Measurements from ENCODE around the gene HAGHL.

Gene HAGHL

DNA sequence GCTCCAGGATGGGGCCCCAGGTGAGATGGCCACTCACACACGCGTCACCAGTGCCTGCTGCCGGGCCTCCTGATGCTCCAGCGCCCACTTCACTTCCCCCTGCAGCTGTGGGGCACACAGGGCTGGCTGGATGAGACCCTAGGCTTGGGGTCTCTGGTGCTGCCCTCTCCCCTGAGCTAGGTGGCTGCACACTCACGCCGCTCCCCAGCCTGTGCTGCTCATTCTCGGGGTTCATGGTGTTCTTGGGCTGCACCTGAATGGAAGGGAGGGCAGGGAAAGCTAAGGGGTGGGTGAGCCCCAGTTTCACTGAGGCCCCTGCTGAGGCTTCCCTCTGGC is 1.9 kb upstream of the HAGHL start:
- Histone ChIP-seq H3F3A (ENCODE audit: insufficient read depth, low read length) (peaks cover 4% of the 10 kb centered on the region; the same call in 1 of the 2 replicates), H3K4me3 (ENCODE audit: low read depth, low read length, poor library complexity, severe bottlenecking) (no peak overlapping the region), H3K36me3 (ENCODE audit: insufficient read depth, low read length) (peaks cover 10% of the 10 kb centered on the region), H3K27ac (ENCODE audit: low read depth, low read length, poor library complexity, severe bottlenecking) (no peak overlapping the region), H2AFZ (ENCODE audit: low read length) (no peak overlapping the region), H3K9me3 (ENCODE audit: low read length) (no peaks in the 10 kb centered on the region), H4K20me1 (ENCODE audit: insufficient read depth, low read length) (no peaks in the 10 kb centered on the region), H3K4me2 (ENCODE audit: low read length) (no peak overlapping the region), H3K4me1 (ENCODE audit: insufficient read depth, low read length, severe bottlenecking) (peaks cover 43% of the 10 kb centered on the region), H3K27me3 (ENCODE audit: insufficient read depth, low read length) (no peaks in the 10 kb centered on the region), H3K79me2 (ENCODE audit: insufficient read depth, low read length) (no peaks in the 10 kb centered on the region), H3K9ac (ENCODE audit: low read length) (no peak overlapping the region), H3K9me2 (ENCODE audit: low read depth, low read length) (no peaks in the 10 kb centered on the region)
- TF ChIP-seq EZH2 (IDR thresholded peaks at IDR 0.05; ENCODE audit: borderline replicate concordance, low read length), result no peak
- TF ChIP-seq, protein P1, sequence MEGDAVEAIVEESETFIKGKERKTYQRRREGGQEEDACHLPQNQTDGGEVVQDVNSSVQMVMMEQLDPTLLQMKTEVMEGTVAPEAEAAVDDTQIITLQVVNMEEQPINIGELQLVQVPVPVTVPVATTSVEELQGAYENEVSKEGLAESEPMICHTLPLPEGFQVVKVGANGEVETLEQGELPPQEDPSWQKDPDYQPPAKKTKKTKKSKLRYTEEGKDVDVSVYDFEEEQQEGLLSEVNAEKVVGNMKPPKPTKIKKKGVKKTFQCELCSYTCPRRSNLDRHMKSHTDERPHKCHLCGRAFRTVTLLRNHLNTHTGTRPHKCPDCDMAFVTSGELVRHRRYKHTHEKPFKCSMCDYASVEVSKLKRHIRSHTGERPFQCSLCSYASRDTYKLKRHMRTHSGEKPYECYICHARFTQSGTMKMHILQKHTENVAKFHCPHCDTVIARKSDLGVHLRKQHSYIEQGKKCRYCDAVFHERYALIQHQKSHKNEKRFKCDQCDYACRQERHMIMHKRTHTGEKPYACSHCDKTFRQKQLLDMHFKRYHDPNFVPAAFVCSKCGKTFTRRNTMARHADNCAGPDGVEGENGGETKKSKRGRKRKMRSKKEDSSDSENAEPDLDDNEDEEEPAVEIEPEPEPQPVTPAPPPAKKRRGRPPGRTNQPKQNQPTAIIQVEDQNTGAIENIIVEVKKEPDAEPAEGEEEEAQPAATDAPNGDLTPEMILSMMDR (IDR thresholded peaks at IDR 0.05; ENCODE audit: low read length), result no peak

GRCh38 chr16:725463-726187 is 1.3 kb upstream of the HAGHL start:
- no peak overlapping the region for H2AFZ ChIP-seq (ENCODE audit: low read length)
- no peaks in the 10 kb centered on the region for H3K9me2 ChIP-seq (ENCODE audit: low read depth, low read length)
- H3K27ac ChIP-seq (ENCODE audit: low read depth, low read length, poor library complexity, severe bottlenecking), result no peak overlapping the region
- peak overlapping the region; percentile 61; the same call in 1 of the 2 replicates for H3K4me2 ChIP-seq (ENCODE audit: low read length)
- H3F3A ChIP-seq (ENCODE audit: insufficient read depth, low read length), result peaks cover 4% of the 10 kb centered on the region; the same call in 1 of the 2 replicates
- H3K9me3 ChIP-seq (ENCODE audit: low read length), result no peaks in the 10 kb centered on the region
- H3K36me3 ChIP-seq (ENCODE audit: insufficient read depth, low read length), result peaks cover 16% of the 10 kb centered on the region
- TF ChIP-seq, protein P1 (IDR thresholded peaks at IDR 0.05; ENCODE audit: low read length), result no peak
- TF ChIP-seq EZH2 (IDR thresholded peaks at IDR 0.05; ENCODE audit: borderline replicate concordance, low read length), result no peak
- no peaks in the 10 kb centered on the region for H3K27me3 ChIP-seq (ENCODE audit: insufficient read depth, low read length)
- no peaks in the 10 kb centered on the region for H3K79me2 ChIP-seq (ENCODE audit: insufficient read depth, low read length)
- peaks cover 38% of the 10 kb centered on the region for H3K4me1 ChIP-seq (ENCODE audit: insufficient read depth, low read length, severe bottlenecking)
- no peak overlapping the region for H3K4me3 ChIP-seq (ENCODE audit: low read depth, low read length, poor library complexity, severe bottlenecking)
- no peaks in the 10 kb centered on the region for H4K20me1 ChIP-seq (ENCODE audit: insufficient read depth, low read length)
- no peak overlapping the region; the same call in 1 of the 2 replicates for H3K9ac ChIP-seq (ENCODE audit: low read length)

DNA sequence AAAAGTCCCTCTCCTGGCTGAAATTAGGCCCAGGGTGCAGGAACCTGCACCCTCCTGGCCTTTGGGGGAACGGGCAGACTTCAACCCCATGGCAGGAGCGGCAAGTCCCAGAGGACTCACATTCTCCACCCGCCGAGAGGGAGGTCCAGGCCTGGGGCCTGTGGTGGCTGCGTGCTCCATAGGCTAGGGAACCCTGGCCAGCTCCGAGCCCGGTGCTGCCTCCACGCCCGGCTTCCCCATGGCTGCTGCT is 793 bp upstream of the HAGHL start:
- Histone ChIP-seq H4K20me1 (ENCODE audit: insufficient read depth, low read length) (no peaks in the 10 kb centered on the region), H3K27ac (ENCODE audit: low read depth, low read length, poor library complexity, severe bottlenecking) (no peak overlapping the region), H3K4me3 (ENCODE audit: low read depth, low read length, poor library complexity, severe bottlenecking) (peak overlapping the region; percentile 53), H3K4me2 (ENCODE audit: low read length) (peak overlapping the region; percentile 61), H3K27me3 (ENCODE audit: insufficient read depth, low read length) (no peaks in the 10 kb centered on the region), H3K36me3 (ENCODE audit: insufficient read depth, low read length) (peaks cover 20% of the 10 kb centered on the region), H3K4me1 (ENCODE audit: insufficient read depth, low read length, severe bottlenecking) (peaks cover 38% of the 10 kb centered on the region), H2AFZ (ENCODE audit: low read length) (no peak overlapping the region), H3K9me2 (ENCODE audit: low read depth, low read length) (no peaks in the 10 kb centered on the region), H3K9me3 (ENCODE audit: low read length) (no peaks in the 10 kb centered on the region), H3K79me2 (ENCODE audit: insufficient read depth, low read length) (no peaks in the 10 kb centered on the region), H3K9ac (ENCODE audit: low read length) (no peak overlapping the region; the same call in 1 of the 2 replicates), H3F3A (ENCODE audit: insufficient read depth, low read length) (peaks cover 4% of the 10 kb centered on the region; the same call in 1 of the 2 replicates)
- TF ChIP-seq EZH2 (IDR thresholded peaks at IDR 0.05; ENCODE audit: borderline replicate concordance, low read length), result no peak
- TF ChIP-seq, protein P1 (IDR thresholded peaks at IDR 0.05; ENCODE audit: low read length), result no peak

All from OCI-LY1 (cell line).